GM12891 (cell line): ENCODE measurements around the gene GJE1.

Experiments
- PAX5 ChIP-seq: IDR thresholded peaks from 2 replicates; pipeline ENCODE4 v1.6.1; 2011; ENCODE audit warnings: low read length, moderate library complexity, mild to moderate bottlenecking; ENCODE audit not compliant: insufficient read depth, severe bottlenecking
- POLR2A ChIP-seq: IDR thresholded peaks from 2 replicates; pipeline ENCODE4 v1.6.1; 2011; ENCODE audit warnings: low read depth, low read length, control low read depth
- POLR2AphosphoS5 ChIP-seq: IDR thresholded peaks from 2 replicates; pipeline ENCODE4 v1.6.1; 2011; ENCODE audit warnings: low read depth, low read length, control low read depth
- SPI1 ChIP-seq: IDR thresholded peaks from 2 replicates; pipeline ENCODE4 v1.6.1; 2011; ENCODE audit warnings: low read depth, low read length, control low read depth
- TAF1 ChIP-seq: IDR thresholded peaks from 2 replicates; pipeline ENCODE4 v1.6.1; 2011; ENCODE audit warnings: low read depth, low read length, control low read depth

GRCh38 chr6:142117366-142117765 lies 15.4 kb upstream of the GJE1 start:
- TF ChIP-seq POLR2A (no peak), POLR2AphosphoS5 (no peak), TAF1 (no peak), SPI1 (no peak), PAX5 (no peak)
